Neural progenitor cell (in vitro differentiated cells): ENCODE results near the gene RHBDF1.
"Not testable (repeated sequence)": the region's sequence is repeated elsewhere in the genome, so short reads cannot be mapped to it uniquely, and the experiment has no call there.

Experiments used
- EZH2 ChIP-seq: fragments of 200-600 bp; sonication (generic); IDR thresholded peaks from 2 replicates; pipeline ENCODE4 v1.6.1; 2017; ENCODE audit warnings: antibody characterized with exemption, mild to moderate bottlenecking, moderate library complexity
- EZH2phosphoT487 ChIP-seq: fragments of 200-600 bp; sonication (generic); IDR thresholded peaks from 2 replicates; pipeline ENCODE4 v1.6.1; 2017; ENCODE audit warnings: antibody characterized with exemption
- TF ChIP-seq, protein P1 (sequence below): fragments of 200-600 bp; sonication (generic); IDR thresholded peaks from 2 replicates; pipeline ENCODE4 v1.5.1; 2017; ENCODE audit warnings: antibody characterized with exemption, mild to moderate bottlenecking

DNA sequence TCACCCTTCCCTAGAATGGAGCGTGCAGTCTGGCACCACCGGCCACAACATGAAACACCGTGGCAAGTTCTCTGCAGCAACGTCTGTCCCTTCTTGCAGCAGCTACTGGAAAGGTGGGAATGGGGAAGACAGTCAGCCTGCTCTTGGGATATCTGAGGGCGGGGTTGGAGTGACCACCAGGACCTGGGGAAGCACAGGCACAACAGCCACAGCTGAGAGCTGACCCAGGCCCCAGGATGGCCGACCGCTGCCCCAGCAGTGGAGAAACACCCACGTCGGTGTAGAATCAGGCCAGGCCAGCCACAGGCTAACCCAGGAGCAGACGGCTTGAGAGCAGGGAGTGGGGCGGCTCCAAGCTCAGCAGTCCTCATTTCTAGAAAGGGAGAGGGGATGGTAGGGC, 34.2 kb downstream of the RHBDF1 start:
- TF ChIP-seq, protein P1, sequence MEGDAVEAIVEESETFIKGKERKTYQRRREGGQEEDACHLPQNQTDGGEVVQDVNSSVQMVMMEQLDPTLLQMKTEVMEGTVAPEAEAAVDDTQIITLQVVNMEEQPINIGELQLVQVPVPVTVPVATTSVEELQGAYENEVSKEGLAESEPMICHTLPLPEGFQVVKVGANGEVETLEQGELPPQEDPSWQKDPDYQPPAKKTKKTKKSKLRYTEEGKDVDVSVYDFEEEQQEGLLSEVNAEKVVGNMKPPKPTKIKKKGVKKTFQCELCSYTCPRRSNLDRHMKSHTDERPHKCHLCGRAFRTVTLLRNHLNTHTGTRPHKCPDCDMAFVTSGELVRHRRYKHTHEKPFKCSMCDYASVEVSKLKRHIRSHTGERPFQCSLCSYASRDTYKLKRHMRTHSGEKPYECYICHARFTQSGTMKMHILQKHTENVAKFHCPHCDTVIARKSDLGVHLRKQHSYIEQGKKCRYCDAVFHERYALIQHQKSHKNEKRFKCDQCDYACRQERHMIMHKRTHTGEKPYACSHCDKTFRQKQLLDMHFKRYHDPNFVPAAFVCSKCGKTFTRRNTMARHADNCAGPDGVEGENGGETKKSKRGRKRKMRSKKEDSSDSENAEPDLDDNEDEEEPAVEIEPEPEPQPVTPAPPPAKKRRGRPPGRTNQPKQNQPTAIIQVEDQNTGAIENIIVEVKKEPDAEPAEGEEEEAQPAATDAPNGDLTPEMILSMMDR = not testable (repeated sequence)
- not testable (repeated sequence) for TF ChIP-seq EZH2, EZH2phosphoT487
